BLaER1 (cell line): ENCODE results near the gene CDT1.
A peak's percentile ranks its signal among the peaks of the same experiment; 100 is the strongest.

Experiments
- H3K27ac ChIP-seq: shearing (Covaris generic); formaldehyde crosslinking; 2 replicates; pipeline ENCODE4 v1.8.1; 2022
- H3K27me3 ChIP-seq: shearing (Covaris generic); formaldehyde crosslinking; 2 replicates; pipeline ENCODE4 v1.8.1; 2022
- H3K36me3 ChIP-seq: shearing (Covaris generic); formaldehyde crosslinking; 2 replicates; pipeline ENCODE4 v1.8.1; 2022
- H3K4me1 ChIP-seq: shearing (Covaris generic); formaldehyde crosslinking; 2 replicates; pipeline ENCODE4 v1.8.1; 2022
- H3K4me2 ChIP-seq: shearing (Covaris generic); formaldehyde crosslinking; 2 replicates; pipeline ENCODE4 v1.8.1; 2022
- H3K4me3 ChIP-seq: shearing (Covaris generic); formaldehyde crosslinking; 2 replicates; pipeline ENCODE4 v1.8.1; 2022
- H3K9ac ChIP-seq: shearing (Covaris generic); formaldehyde crosslinking; 2 replicates; pipeline ENCODE4 v1.8.1; 2022
- H3K9me3 ChIP-seq: shearing (Covaris generic); formaldehyde crosslinking; 2 replicates; pipeline ENCODE4 v1.8.1; 2022
- H4K20me1 ChIP-seq: shearing (Covaris generic); formaldehyde crosslinking; 2 replicates; pipeline ENCODE4 v1.8.1; 2022
- Cebpa-rat ChIP-seq: shearing (Covaris generic); IDR thresholded peaks from 2 replicates; pipeline ENCODE4 v1.8.1; 2022

The CDT1 gene

GRCh38 chr16:88842308-88842756 lies 38.7 kb downstream of the CDT1 start:
- Histone ChIP-seq H3K9me3 (no peaks in the 10 kb centered on the region), H4K20me1 (peaks cover 96% of the 10 kb centered on the region), H3K9ac (no peak overlapping the region), H3K36me3 (peaks cover 49% of the 10 kb centered on the region), H3K4me3 (no peak overlapping the region), H3K4me2 (no peak overlapping the region), H3K27ac (no peak overlapping the region), H3K27me3 (no peaks in the 10 kb centered on the region), H3K4me1 (peaks cover 62% of the 10 kb centered on the region)
- no peak for TF ChIP-seq Cebpa-rat

- H3K27me3 ChIP-seq, result no peaks in the 10 kb centered on the region
- no peak for TF ChIP-seq Cebpa-rat
- peaks cover 54% of the 10 kb centered on the region for H3K36me3 ChIP-seq
- peaks cover 57% of the 10 kb centered on the region for H3K4me1 ChIP-seq
- no peak overlapping the region for H3K4me2 ChIP-seq
- no peak overlapping the region for H3K9ac ChIP-seq
- peaks cover 96% of the 10 kb centered on the region for H4K20me1 ChIP-seq
- no peak overlapping the region for H3K4me3 ChIP-seq
- no peak overlapping the region for H3K27ac ChIP-seq
- H3K9me3 ChIP-seq, result no peaks in the 10 kb centered on the region
Measured at GRCh38 chr16:88842806-88843205, 39.2 kb downstream of the CDT1 start.

- H3K9ac ChIP-seq, result no peak overlapping the region
- H3K4me3 ChIP-seq, result no peak overlapping the region
- H3K27ac ChIP-seq, result no peak overlapping the region
- H3K4me2 ChIP-seq, result no peak overlapping the region
- H3K27me3 ChIP-seq, result no peaks in the 10 kb centered on the region
- H4K20me1 ChIP-seq, result peaks cover 95% of the 10 kb centered on the region
- no peak for TF ChIP-seq Cebpa-rat
- H3K4me1 ChIP-seq, result peaks cover 53% of the 10 kb centered on the region
- peaks cover 58% of the 10 kb centered on the region for H3K36me3 ChIP-seq
- H3K9me3 ChIP-seq, result no peaks in the 10 kb centered on the region
Measured at GRCh38 chr16:88843256-88843655, 39.7 kb downstream of the CDT1 start.

GRCh38 chr16:88844419-88845036 lies 40.9 kb downstream of the CDT1 start:
- Histone ChIP-seq H3K4me2 (no peak overlapping the region), H3K27me3 (no peaks in the 10 kb centered on the region), H3K4me1 (peaks cover 40% of the 10 kb centered on the region), H3K27ac (no peak overlapping the region), H3K9me3 (no peaks in the 10 kb centered on the region), H3K36me3 (peaks cover 59% of the 10 kb centered on the region), H3K4me3 (no peak overlapping the region), H3K9ac (no peak overlapping the region), H4K20me1 (peaks cover 94% of the 10 kb centered on the region)
- no peak for TF ChIP-seq Cebpa-rat

- H3K27ac ChIP-seq, result no peak overlapping the region
- H3K4me3 ChIP-seq, result no peak overlapping the region
- no peak overlapping the region for H3K4me2 ChIP-seq
- H3K4me1 ChIP-seq, result peaks cover 25% of the 10 kb centered on the region
- H3K27me3 ChIP-seq, result no peaks in the 10 kb centered on the region
- H3K36me3 ChIP-seq, result peaks cover 71% of the 10 kb centered on the region
- no peak for TF ChIP-seq Cebpa-rat
- no peak overlapping the region for H3K9ac ChIP-seq
- H3K9me3 ChIP-seq, result no peaks in the 10 kb centered on the region
- peaks cover 94% of the 10 kb centered on the region for H4K20me1 ChIP-seq
Measured at GRCh38 chr16:88846088-88846487, 42.5 kb downstream of the CDT1 start.

- Histone ChIP-seq H3K27ac (no peak overlapping the region), H3K4me1 (peaks cover 12% of the 10 kb centered on the region; the same call in 1 of the 2 replicates), H3K9ac (no peak overlapping the region), H3K27me3 (no peaks in the 10 kb centered on the region), H3K9me3 (no peaks in the 10 kb centered on the region), H3K4me3 (no peak overlapping the region), H3K4me2 (no peak overlapping the region), H3K36me3 (peaks cover 69% of the 10 kb centered on the region), H4K20me1 (peaks cover 94% of the 10 kb centered on the region)
- no peak for TF ChIP-seq Cebpa-rat
Measured at GRCh38 chr16:88847654-88848053, 44.1 kb downstream of the CDT1 start.

GRCh38 chr16:88848557-88848956 lies 45.0 kb downstream of the CDT1 start:
- H3K27me3 ChIP-seq, result no peaks in the 10 kb centered on the region
- no peak overlapping the region for H3K9ac ChIP-seq
- no peak for TF ChIP-seq Cebpa-rat
- no peak overlapping the region; the same call in 1 of the 2 replicates for H3K27ac ChIP-seq
- no peak overlapping the region for H3K4me2 ChIP-seq
- H3K36me3 ChIP-seq, result peaks cover 65% of the 10 kb centered on the region
- H3K9me3 ChIP-seq, result no peaks in the 10 kb centered on the region
- peaks cover 94% of the 10 kb centered on the region for H4K20me1 ChIP-seq
- H3K4me1 ChIP-seq, result peaks cover 15% of the 10 kb centered on the region; the same call in 1 of the 2 replicates
- no peak overlapping the region for H3K4me3 ChIP-seq

- Histone ChIP-seq H3K36me3 (peaks cover 70% of the 10 kb centered on the region), H3K4me3 (no peak overlapping the region), H3K9ac (no peak overlapping the region), H4K20me1 (peaks cover 94% of the 10 kb centered on the region), H3K9me3 (no peaks in the 10 kb centered on the region), H3K4me1 (peaks cover 23% of the 10 kb centered on the region), H3K27me3 (no peaks in the 10 kb centered on the region), H3K4me2 (no peak overlapping the region), H3K27ac (no peak overlapping the region)
- no peak for TF ChIP-seq Cebpa-rat
Measured at GRCh38 chr16:88850531-88851199, 47.1 kb downstream of the CDT1 start.

- H3K9me3 ChIP-seq, result no peaks in the 10 kb centered on the region
- H3K9ac ChIP-seq, result no peak overlapping the region; the same call in 1 of the 2 replicates
- no peak for TF ChIP-seq Cebpa-rat
- peaks cover 63% of the 10 kb centered on the region for H3K36me3 ChIP-seq
- peaks cover 91% of the 10 kb centered on the region for H4K20me1 ChIP-seq
- no peak overlapping the region for H3K27ac ChIP-seq
- H3K27me3 ChIP-seq, result no peaks in the 10 kb centered on the region
- no peak overlapping the region for H3K4me2 ChIP-seq
- no peak overlapping the region for H3K4me3 ChIP-seq
- H3K4me1 ChIP-seq, result peaks cover 29% of the 10 kb centered on the region
Measured at GRCh38 chr16:88851616-88852015, 48.0 kb downstream of the CDT1 start.

- peaks cover 84% of the 10 kb centered on the region for H4K20me1 ChIP-seq
- H3K9ac ChIP-seq, result 0 out of 2 replicates have a peak overlapping the region, but pooled peaks have one; percentile 10
- H3K4me2 ChIP-seq, result no peak overlapping the region
- no peak overlapping the region for H3K4me3 ChIP-seq
- no peaks in the 10 kb centered on the region for H3K9me3 ChIP-seq
- TF ChIP-seq Cebpa-rat, result no peak
- H3K27ac ChIP-seq, result 0 out of 2 replicates have a peak overlapping the region, but pooled peaks have one; percentile 18
- H3K4me1 ChIP-seq, result peaks cover 39% of the 10 kb centered on the region
- no peaks in the 10 kb centered on the region for H3K27me3 ChIP-seq
- H3K36me3 ChIP-seq, result peaks cover 48% of the 10 kb centered on the region
Measured at GRCh38 chr16:88853325-88853941, 49.8 kb downstream of the CDT1 start.
